ENCODE results near the gene MYL6.
A peak's percentile ranks its signal among the peaks of the same experiment; 100 is the strongest.
"Not testable (repeated sequence)": the region's sequence is repeated elsewhere in the genome, so short reads cannot be mapped to it uniquely, and the experiment has no call there.

The MYL6 gene

DNA sequence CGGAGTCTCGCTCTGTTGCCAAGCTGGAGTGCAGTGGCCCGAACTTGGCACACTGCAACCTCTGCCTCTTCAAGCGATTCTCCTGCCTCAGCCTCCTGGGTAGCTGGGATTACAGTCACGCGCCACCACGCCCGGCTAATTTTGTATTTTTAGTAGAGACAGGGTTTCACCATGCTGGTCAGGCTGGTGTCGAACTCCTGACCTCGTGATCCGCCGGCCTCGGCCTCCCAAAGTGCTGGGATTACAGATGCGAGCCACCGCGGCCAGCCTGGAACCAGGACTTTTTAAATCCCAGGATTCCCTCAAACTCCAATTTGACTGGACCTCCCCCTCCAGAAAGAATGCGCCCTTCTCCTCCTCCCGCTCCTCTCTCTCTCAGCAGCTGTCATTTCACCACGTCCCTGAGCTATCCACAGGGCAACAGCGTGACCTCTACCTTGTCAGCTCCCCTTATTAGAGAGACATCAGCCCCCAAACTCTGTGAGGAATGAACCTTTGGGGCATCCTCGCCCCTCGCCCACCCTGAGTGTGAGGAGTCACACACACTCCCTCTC lies 28.1 kb upstream of the MYL6 start:
- no peak for DNase-seq

DNA sequence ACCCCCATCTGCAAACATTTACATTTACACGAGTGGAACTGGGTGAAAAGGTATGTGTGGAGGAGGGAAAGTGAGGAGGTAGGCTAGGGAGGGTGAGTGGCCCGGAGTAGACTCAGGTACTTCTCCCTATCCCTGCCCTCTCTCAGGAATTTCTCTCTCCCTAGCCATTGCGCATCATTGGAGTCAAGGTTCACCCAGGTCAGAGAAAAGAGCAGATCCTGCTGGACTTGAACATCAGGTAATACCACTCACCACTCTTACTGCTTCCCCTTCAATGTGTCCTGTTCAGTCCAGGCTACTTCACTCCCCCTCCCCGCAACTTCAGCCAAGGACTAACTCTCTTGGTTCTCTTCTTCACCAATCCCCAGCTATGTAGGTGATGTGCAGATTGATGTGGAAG lies 27.3 kb upstream of the MYL6 start:
- DNase-seq, result no peak

DNA sequence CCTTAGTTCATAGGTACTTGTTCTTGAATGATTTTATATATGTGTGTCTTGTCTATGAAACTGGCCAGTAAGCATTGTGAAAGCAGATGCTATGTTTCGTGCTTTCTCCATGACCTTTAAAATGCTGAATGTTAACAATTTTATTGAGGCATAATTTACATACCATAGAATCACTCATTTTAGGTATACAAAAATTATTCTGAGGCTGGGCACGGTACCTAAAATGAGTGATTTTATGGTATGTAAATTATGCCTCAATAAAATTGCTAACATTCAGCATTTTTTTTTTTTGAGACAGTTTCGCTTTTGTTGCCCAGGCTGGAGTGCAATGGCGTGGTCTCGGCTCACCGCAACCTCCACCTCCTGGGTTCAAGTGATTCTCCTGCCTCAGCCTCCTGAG lies 23.3 kb upstream of the MYL6 start:
- no peak for DNase-seq

DNA sequence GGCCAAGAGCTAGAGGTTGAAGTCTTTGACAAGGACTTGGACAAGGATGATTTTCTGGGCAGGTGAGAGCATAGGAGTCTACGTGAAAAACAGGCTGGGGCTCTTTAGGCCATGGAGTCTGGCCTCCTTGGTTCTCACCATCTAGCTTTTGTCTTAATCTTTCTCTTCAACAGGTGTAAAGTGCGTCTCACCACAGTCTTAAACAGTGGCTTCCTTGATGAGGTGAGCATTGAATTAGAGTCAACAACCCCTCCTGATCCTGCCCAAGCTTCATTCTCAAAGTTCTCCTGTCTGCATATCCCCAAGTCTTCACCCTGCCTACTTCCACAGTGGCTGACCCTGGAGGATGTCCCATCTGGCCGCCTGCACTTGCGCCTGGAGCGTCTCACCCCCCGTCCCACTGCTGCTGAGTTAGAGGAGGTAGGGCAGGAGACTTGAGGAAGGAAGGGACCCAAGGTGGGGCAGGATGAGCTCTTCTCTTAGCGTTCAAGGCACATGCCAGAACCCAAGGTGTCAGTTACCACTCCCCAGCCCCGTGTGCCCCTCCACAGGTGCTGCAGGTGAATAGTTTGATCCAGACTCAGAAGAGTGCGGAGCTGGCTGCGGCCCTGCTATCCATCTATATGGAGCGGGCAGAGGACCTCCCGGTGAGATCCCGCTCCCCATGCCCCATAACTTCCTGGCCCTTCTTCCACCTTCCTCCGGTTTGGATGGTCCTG lies 20.1 kb upstream of the MYL6 start:
- DNase-seq, result no peak

DNA sequence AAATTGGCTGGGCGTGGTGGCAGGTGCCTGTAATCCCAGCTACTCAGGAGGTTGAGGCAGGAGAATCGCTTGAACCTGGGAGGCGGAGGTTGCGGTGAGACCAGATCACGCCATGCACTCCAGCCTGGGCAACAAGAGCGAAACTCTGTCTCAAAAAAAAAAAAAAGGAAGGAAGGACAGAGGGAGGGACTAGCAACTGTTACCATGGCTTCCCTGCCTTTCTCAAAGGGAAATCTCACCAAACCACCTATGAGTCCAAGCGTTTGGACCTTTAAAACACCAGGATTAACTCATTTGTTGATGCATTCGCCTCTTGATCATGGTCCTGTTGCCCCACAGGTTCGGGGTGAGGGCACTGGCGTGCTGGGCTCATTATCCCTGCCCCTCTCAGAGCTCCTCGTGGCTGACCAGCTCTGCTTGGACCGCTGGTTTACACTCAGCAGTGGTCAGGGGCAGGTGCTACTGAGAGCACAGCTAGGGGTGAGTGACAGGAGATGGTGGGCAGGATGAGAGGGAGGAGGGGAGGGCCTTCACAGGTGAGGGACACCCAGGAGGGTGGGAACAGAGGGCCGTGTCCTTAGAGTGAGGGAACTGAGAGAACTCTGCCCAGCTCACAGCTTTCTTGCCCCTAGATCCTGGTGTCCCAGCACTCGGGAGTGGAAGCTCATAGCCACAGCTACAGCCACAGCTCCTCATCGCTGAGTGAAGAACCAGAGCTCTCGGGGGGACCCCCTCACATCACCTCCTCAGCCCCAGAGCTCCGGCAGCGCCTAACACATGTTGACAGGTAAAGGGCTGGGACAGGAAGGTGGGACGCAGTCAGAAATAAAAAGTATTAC lies 16.0 kb upstream of the MYL6 start:
- no peak for DNase-seq

DNA sequence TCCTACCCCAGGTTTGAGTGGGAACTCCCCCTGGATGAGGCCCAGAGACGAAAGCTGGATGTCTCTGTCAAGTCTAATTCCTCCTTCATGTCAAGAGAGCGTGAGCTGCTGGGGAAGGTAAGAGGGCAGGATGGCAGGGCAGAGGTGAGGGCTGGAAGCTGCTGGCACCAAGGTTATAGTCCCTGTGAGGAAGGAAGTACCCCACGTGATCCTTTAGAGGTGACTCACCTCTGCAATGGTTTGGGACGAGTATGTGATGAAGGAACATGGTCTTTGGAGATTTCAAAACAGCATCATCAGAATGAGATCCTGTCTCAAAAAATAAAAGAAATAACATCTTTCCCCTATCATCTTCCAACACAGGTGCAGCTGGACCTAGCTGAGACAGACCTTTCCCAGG lies 14.9 kb upstream of the MYL6 start:
- no peak for DNase-seq

DNA sequence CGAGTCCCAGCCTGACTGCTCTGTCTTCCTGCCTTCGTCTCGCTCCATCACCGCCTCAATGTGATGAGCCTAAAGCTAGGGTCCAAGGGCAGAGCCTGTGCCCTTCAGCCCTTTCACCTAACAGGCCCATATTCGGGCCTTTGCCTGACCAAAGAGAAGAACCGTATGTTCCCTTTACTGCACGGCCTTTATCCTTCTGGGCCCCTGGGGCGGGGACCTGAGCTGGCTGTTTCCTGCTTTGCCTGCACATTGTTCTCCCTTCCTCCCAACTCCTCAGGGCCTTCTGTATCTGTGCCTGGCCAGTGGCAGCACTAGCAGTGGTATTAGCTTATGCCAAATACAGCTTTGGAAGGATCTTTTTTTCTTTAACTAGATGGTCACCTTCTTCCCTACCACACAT lies 14.3 kb upstream of the MYL6 start:
- no peak for DNase-seq

DNA sequence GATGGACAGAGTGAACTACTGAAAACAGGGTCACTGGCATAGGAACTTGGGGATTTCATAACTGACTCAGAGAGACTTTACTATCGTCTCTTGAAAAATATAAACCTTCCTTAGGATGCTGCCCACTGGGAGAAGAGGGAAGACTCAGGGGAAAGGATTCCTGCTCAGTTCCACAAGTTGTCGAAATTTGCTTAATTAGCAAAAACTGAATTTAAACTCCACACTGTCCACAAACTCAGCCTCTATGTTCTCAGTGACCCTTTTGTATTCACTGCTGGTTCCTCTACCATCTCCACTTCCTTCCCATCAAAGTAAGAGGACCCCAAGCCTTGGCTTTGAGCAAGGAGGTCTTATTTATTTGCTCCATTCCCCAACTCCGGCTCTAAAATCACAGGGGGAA lies 12.9 kb upstream of the MYL6 start:
- no peak for DNase-seq

DNA sequence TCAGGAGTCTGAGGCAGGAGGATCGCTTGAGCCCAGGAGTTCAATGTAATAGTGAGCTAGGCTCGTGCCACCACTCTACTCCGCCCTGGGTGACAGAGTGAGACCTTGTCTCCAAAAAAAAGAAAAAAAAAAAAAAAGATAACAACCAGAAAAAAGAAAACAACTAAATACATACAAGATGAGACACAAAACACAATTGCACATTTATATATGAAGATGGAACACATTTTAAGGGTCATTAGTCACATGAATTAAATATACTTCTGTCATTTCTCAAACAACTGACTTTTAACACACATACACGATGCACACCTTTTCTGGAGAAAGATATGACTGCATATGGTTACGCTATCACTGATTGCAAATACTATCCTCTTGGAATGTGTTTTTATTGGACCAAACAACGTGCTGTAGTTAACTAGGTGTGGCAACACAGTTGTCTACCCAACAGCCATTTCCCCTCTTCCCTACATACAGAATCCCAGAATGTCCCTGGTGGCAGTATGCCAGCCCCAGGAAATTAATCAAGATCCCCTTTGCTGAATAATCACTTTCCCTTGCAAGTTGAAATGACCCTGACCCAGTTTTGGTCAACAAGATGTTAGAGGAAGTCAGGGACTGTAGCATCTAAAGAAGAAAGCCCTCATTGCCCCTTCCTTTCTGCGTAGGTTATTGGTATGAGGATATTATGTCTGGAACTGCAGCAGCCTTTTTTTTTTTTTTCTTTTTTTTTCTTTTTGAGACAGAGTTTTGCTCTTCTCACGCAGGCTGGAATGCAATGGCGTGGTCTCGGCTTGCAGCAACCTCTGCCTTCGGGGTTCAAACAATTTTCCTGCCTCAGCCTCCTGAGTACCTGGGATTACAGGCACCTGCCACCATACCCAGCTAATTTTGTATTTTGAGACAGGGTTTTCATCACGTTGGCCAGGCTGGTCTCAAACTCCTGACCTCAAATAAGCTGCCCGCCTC lies 11.4 kb upstream of the MYL6 start:
- DNase-seq, result no peak

DNA sequence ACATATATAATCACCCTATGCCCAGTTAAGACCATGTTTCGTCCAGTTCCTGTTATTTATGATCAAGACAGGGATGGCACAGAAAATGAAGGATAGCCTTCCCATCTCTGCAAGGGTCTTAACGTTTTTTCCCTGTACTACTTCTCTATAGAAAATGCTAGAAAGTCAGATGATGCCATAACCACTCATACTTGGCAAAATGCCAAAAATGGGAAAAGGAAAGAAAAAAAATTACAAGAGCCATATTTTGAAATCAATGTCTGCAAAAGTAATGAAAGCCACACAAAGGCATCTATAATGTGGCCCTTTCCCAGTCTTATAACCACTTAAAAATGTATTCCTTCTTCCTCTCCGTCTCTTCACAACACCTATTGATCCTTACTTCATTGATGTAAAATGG lies 7.6 kb upstream of the MYL6 start:
- DNase-seq, result no peak

DNA sequence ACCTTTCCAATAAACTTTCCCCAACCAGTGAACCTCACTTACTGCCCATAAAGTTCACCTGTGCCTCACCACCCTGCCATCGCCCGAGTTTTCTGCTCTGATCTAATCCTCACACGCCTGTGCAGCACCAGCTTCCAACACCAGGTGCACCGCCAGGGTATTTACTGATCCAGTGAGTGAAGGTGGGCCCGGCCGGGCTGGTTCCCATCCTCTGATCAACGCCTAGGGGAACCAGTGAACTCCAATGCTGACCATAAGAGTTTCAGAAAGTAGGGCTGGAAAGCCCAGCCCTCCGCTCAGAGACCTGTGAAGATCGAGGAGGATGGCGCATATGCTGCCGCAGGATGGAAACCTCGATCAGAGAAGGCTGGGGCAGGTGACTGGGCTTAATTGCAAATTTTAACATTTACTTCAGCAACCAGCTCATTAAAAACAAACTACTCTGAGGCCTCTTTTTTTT lies 6.5 kb upstream of the MYL6 start:
- DNase-seq, result peak; percentile 86

DNA sequence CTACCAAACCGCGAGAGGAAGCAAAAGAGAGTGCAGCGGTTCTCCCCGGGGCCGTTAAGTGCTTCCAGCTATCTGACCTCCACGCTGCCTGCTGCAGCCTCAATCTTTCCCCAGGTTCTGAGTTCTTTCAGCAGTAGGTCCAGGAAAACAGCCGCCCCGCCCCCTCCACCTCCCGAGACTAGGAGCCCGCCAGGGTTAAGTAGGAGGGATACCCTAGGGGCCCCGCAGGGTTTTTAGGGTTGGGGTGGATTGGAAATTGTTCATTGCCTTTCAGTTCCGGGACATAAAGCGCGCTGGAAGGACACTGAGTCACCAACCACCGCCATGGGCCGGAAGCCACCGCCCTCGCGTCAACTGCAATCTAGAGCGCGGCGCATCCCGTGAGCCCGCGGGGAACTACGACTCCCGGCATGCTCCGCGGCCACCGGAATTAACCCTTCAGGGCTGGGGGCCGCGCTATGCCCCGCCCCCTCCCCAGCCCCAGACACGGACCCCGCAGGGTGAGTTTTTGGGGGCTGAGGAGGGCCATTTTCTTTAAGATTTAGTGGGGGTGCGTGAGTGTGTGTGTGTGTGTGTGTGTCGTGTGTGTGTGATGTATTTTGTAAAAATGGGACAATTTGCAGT lies 5.9 kb upstream of the MYL6 start, which contains the start of gene MYL6B:
Gene MYL6B (plus strand): TSS at position 456 of the 624 bp plus-strand sequence. CDS start 1,332 bp downstream, outside the sequence.
- peak; percentile 97 for DNase-seq

DNA sequence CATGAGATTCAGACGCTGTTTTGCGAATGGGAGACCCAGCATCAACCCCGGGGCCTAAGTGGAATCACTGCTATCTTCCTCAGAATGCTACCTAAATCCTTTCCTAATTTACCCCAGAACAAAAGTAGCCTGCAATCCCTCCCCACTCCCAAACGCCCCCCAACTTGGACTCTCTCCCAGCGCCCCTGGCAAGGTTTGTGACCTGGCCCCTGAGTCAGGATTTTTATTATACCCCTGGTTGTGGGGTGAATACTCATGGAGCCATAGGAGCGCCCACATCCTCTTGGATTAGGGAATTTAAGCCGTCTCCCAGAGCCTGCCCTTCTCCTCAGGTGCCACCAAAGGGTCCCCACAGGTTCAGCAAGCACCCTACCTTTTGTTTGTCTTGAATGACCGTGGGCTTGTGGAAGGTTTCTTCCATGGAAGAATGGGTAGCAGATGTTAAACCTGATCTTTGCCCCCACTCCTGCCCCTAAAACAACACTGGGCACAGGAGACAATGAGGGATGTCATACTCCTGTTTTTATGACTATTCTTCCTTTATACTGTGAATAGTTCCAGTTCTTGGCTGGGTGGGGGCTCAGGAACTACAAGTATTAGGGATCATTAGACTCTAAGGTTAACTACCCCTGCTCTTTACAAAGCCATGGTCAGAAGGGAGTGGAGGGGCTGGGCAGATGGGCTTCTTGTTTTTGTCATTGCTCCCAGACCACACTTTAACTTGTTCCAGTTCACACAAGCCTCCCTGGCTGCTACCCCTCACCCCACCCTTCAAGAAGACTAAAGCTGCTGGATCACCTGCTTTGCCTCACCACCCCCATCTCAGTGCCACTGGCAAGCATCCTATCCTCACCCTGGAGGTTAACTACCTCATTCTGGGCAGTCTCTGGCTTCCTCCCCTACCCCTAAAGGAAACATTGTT lies 5.1 kb upstream of the MYL6 start:
- no peak for DNase-seq

DNA sequence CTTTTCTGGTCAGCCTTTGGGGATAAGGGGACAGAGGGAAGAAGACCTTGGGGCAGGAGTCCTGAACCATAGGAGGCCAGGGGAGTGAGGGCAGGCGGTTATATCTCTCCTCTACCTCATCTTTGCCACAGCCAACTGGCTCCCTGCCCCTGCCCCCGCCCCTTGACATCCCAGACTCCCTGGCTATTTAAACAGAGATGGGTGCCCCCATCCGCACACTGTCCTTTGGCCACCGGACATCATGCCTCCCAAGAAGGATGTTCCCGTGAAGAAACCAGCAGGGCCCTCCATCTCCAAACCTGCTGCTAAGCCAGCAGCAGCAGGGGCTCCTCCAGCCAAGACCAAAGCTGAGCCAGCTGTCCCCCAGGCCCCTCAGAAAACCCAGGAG lies 4.5 kb upstream of the MYL6 start:
- no peak for DNase-seq

DNA sequence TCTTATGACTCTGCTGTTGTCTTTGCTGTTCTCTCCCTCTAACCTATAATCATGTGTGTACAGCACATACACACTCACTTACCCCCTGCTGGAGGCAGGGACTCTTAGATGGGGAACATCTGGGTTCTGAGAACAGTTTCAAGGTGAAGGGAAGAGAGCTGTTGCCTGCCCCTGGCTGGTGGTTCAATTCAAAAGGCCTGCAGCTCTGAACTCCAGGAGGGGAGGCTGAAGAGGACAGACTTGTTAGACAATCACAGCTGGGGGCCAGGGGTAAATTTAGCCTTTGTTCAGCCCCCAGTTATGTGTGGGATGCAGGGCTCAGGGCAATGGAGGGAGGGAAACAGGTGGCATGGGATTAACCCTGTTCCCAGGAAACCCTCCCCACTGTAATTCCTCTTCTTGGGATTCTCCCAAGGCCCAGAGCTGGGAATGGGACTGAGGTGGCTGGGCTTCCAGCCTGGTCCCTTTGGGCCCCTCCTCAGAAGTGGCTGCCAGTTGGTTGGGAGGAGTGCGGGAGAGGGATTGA lies 3.9 kb upstream of the MYL6 start:
- no peak for DNase-seq

DNA sequence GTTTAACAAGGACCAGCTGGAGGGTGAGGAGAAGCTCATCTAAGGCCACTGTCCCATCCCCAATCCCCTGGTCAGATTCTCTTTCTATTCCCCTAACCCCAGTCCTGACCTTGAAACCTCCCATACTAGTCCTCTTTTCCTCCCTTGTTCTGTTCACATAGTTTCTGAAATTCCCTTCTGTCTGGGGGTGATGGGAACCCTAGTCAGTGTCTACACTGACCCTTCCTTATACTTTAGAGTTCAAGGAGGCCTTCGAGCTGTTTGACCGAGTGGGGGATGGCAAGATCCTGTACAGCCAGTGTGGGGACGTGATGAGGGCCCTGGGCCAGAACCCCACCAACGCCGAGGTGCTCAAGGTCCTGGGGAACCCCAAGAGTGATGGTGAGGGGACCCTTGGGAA lies 3.3 kb upstream of the MYL6 start:
- DNase-seq, result no peak

DNA sequence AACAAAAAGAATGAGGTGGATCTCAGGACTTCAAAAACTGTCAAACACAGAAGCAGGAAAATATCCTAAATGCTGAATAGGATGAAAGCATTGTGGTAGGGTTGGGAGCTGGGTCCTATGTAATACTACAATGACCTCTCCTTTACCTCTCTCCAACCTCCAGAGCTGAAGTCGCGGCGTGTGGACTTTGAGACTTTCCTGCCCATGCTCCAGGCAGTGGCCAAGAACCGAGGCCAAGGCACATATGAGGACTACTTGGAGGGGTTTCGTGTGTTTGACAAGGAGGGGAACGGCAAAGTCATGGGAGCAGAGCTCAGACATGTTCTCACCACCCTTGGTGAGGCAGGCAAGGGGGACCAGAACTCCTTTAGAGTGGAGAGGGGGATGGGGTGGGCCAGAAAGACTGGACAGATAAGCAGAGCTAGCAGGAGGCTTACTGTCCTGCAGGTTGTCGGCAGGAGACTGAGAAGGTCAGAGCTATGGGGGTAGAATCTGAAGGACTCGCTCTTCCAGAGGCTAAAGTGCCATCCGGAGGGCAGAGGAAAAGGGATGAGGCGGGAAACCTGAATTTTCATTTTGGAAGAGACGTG lies 2.8 kb upstream of the MYL6 start:
- no peak for DNase-seq

DNA sequence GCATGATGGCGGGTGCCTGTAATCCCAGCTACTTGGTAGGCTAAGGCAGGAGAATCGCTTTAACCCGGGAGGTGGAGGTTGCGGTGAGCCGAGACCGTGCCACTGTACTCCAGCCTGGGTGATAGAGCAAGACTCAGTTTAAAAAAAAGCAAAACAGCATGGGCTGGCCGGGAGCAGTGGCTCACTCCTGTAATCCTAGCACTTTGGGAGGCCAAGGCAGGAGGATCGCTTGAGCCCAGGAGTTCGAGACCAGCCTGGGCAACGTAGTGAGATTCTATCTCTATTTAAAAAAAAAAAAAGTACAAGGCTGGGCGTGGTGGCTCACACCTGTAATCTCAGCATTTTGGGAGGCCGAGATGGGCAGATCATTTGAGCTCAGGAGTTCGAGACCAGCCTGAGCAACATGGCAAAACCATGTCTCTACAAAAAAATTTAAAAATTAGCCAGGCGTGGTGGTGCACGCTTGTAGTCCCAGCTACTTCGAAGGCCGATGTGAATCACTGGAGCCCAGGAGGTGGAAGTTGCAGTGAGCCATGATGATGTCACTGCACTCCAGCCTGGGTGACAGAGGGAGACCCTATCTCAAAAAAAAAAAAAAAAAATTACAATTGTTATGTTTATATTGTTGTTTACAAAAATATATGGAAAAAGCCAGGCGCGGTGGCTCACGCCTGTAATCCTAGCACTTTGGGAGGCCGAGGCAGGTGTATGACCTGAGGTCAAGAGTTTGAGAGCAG lies 1.5 kb upstream of the MYL6 start:
- DNase-seq, result not testable (repeated sequence)

DNA sequence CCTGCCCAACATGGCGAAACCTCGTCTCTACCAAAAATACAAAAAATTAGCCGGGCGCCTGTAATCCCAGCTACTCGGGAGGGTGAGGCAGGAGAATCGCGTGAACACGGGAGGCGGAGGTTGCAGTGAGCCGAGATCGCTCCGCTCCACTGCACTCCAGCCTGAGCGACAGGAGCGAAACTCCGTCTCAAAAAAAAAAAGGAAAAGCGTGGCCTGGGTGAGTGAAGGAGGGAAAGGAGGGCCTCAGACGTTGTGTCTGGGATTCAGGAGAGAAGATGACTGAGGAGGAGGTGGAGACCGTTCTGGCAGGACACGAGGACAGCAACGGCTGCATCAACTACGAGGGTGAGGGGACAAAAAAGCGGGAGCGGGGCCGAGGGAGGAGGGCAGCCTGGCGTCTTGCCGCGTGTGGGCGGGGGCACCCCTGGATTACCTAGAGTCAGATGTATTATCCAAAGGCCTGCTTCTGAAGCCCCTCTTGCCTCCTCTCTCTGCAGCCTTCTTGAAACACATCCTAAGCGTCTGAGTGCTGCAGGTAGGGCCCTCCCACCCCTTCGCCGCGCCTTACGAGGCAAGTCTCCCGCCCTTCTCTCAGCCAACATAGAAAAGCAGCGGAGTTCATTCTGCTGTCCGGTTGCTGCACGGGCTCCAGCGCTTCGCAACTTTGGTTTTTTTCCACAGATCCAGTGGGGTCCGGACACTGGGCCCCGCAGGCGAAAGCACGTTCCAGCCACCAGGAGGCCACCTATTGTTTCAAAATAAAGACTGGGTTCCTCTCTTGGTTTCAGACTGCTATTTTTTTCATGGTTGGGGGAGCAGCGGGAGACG lies 744 bp upstream of the MYL6 start:
- peak; percentile 75 for DNase-seq
